OCI-LY7 (cell line): Measurements from ENCODE around the gene GRM5. TPM values are rescaled to one million over a fixed set of nuclear protein-coding genes. Genes with fewer than 3 reads are reported as not detected.

Experiments used
- BruUV-seq: library from RNA; stranded (reverse); fragments of 400-500 nt; replicated peaks from 2 replicates; lab custom pipeline; 2021; lab: Mats Ljungman, UMichigan
- CTCF ChIA-PET: fragments of 300-600 bp; sonication (Branson Sonifier 250); formaldehyde crosslinking; loops from one replicate; lab custom pipeline; 2022; ENCODE audit warnings: antibody characterized with exemption; ENCODE audit not compliant: unreplicated experiment; lab: Charles Lee
- POLR2A ChIA-PET: fragments of 300-600 bp; sonication (Branson Sonifier 250); formaldehyde crosslinking; loops from one replicate; lab custom pipeline; 2022; ENCODE audit warnings: antibody characterized with exemption; lab: Charles Lee
- DNase-seq: peaks from one replicate; pipeline ENCODE4 v3.0.0-alpha.2; 2015; ENCODE audit warnings: low spot score
- H2AFZ ChIP-seq: fragments of 200-600 bp; sonication (generic), shearing (Covaris generic); 2 replicates; pipeline ENCODE4 v1.6.1; 2014; ENCODE audit warnings: mild to moderate bottlenecking, antibody characterized with exemption, low read length, moderate library complexity
- H3K27ac ChIP-seq: fragments of 200-600 bp; sonication (generic); 2 replicates; pipeline ENCODE4 v1.5.1; 2014; ENCODE audit warnings: mixed run types, low read depth, mild to moderate bottlenecking, moderate library complexity, low read length, inconsistent platforms; ENCODE audit not compliant: poor library complexity, severe bottlenecking
- H3K36me3 ChIP-seq: fragments of 200-600 bp; sonication (generic); 2 replicates; pipeline ENCODE4 v1.6.1; 2014; ENCODE audit warnings: mild to moderate bottlenecking, antibody characterized with exemption, low read length, moderate library complexity, mixed read lengths; ENCODE audit not compliant: insufficient read depth
- H3K4me1 ChIP-seq: fragments of 200-600 bp; sonication (generic); 2 replicates; pipeline ENCODE4 v1.5.1; 2014; ENCODE audit warnings: mild to moderate bottlenecking, low read length; ENCODE audit not compliant: insufficient read depth, poor library complexity, severe bottlenecking
- H3K4me2 ChIP-seq: fragments of 200-600 bp; sonication (generic); 2 replicates; pipeline ENCODE4 v1.6.1; 2014; ENCODE audit warnings: mild to moderate bottlenecking, low read length
- H3K4me3 ChIP-seq: fragments of 200-600 bp; sonication (generic); 2 replicates; pipeline ENCODE4 v1.5.1; 2014; ENCODE audit warnings: mild to moderate bottlenecking, low read depth, low read length; ENCODE audit not compliant: poor library complexity, severe bottlenecking
- H3K79me2 ChIP-seq: fragments of 200-600 bp; sonication (generic); 2 replicates; pipeline ENCODE4 v1.6.1; 2016; ENCODE audit warnings: low read depth, mild to moderate bottlenecking, low read length, moderate library complexity, mixed read lengths; ENCODE audit not compliant: insufficient read depth
- H3K9me2 ChIP-seq: fragments of 200-600 bp; sonication (generic); 2 replicates; pipeline ENCODE4 v1.6.1; 2016; ENCODE audit warnings: mild to moderate bottlenecking, low read length, mixed read lengths; ENCODE audit not compliant: insufficient read depth
- H3K9me3 ChIP-seq: fragments of 200-600 bp; sonication (generic); 2 replicates; pipeline ENCODE4 v1.6.1; 2014; ENCODE audit warnings: mild to moderate bottlenecking, mixed run types, low read length, mixed read lengths
- H4K20me1 ChIP-seq: fragments of 200-600 bp; sonication (generic); 2 replicates; pipeline ENCODE4 v1.6.1; 2014; ENCODE audit warnings: mild to moderate bottlenecking, antibody characterized with exemption, low read length, moderate library complexity, mixed read lengths; ENCODE audit not compliant: insufficient read depth
- EZH2phosphoT487 ChIP-seq: fragments of 200-600 bp; sonication (generic); IDR thresholded peaks from 2 replicates; pipeline ENCODE4 v1.6.1; 2018; ENCODE audit warnings: low read depth, borderline replicate concordance, mild to moderate bottlenecking, mixed run types, antibody characterized with exemption, low read length, moderate library complexity, mixed read lengths
- intact Hi-C: fragments of 100-400 bp; cut with micrococcal nuclease; formaldehyde crosslinking; loops from one replicate; pipeline ENCODE4 v1.10.0; 2022; ENCODE audit not compliant: unreplicated experiment
- total RNA-seq, 2 experiments: library from RNA; depleted of rRNA in 1 of 2; stranded (reverse); fragments of >200 nt in 1 of 2; shearing (Covaris generic) in 1 of 2; gene quantifications; 2 replicates each; pipeline ENCODE4 v1.2.3, GENCODE V29; 2014 to 2022
- TF ChIP-seq, protein P1 (sequence below): fragments of 200-600 bp; sonication (generic); conservative IDR thresholded peaks from 2 replicates; pipeline ENCODE4 v1.5.1; 2014; ENCODE audit warnings: mild to moderate bottlenecking, antibody characterized with exemption, low read length, moderate library complexity, mixed read lengths

Gene GRM5
- total RNA-seq, 2 experiments from 2014 or later, result not detected

GRCh38 chr11:88683024-88683423, 382.8 kb downstream of the GRM5 start:
- H3K4me2 ChIP-seq, result no peak overlapping the region
- intact Hi-C loops, result no loop called here
- no TSS peak for BruUV-seq
- H3K27ac ChIP-seq, result no peak overlapping the region
- POLR2A ChIA-PET, result interaction anchor here (0.6 to 2.1 kb wide), 3 partner anchors 9 to 181 kb away, joined by 3 to 5 read pairs (median 4); no protein-coding TSS in a partner anchor
- DNase-seq, result no peak
- no peak overlapping the region for H2AFZ ChIP-seq
- no peaks in the 10 kb centered on the region for H3K36me3 ChIP-seq
- H3K4me1 ChIP-seq, result no peaks in the 10 kb centered on the region
- H3K9me2 ChIP-seq, result no peaks in the 10 kb centered on the region
- no peak overlapping the region for H3K4me3 ChIP-seq
- H3K9me3 ChIP-seq, result no peaks in the 10 kb centered on the region
- H3K79me2 ChIP-seq, result no peaks in the 10 kb centered on the region
- TF ChIP-seq EZH2phosphoT487, result no peak
- TF ChIP-seq, protein P1, sequence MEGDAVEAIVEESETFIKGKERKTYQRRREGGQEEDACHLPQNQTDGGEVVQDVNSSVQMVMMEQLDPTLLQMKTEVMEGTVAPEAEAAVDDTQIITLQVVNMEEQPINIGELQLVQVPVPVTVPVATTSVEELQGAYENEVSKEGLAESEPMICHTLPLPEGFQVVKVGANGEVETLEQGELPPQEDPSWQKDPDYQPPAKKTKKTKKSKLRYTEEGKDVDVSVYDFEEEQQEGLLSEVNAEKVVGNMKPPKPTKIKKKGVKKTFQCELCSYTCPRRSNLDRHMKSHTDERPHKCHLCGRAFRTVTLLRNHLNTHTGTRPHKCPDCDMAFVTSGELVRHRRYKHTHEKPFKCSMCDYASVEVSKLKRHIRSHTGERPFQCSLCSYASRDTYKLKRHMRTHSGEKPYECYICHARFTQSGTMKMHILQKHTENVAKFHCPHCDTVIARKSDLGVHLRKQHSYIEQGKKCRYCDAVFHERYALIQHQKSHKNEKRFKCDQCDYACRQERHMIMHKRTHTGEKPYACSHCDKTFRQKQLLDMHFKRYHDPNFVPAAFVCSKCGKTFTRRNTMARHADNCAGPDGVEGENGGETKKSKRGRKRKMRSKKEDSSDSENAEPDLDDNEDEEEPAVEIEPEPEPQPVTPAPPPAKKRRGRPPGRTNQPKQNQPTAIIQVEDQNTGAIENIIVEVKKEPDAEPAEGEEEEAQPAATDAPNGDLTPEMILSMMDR, result no peak
- CTCF ChIA-PET, result no interaction called here
- H4K20me1 ChIP-seq, result no peaks in the 10 kb centered on the region

GRCh38 chr11:88680806-88681205, 385.0 kb downstream of the GRM5 start:
- BruUV-seq, result no TSS peak
- POLR2A ChIA-PET, result interaction anchor here (0.7 to 2.1 kb wide), 2 partner anchors 11 to 65 kb away, joined by 3 to 5 read pairs; no protein-coding TSS in a partner anchor
- intact Hi-C loops, result no loop called here

DNA sequence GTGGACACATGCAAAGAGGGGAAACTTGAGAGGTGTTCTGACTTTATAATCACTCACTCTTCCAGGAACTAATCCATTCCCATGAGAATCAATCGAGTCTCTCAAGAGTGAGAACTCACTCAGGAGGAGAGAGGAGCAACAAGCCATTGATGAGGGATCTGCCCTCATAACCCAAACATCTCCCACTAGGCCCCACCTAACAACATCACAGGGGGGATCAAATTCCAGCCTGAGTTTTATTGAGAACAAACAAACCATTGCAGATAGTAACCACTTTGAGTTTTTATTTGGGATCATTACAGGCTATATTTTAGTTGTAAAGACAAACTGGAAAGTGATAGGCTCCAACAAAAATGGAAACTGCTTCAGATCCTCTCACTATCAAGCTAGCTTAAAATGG, 399.4 kb downstream of the GRM5 start:
- Histone ChIP-seq H3K27ac (no peak overlapping the region), H3K4me1 (no peaks in the 10 kb centered on the region), H3K4me2 (no peak overlapping the region), H3K9me3 (no peaks in the 10 kb centered on the region), H3K36me3 (no peaks in the 10 kb centered on the region), H4K20me1 (no peaks in the 10 kb centered on the region), H3K4me3 (no peak overlapping the region), H2AFZ (no peak overlapping the region), H3K79me2 (no peaks in the 10 kb centered on the region), H3K9me2 (no peaks in the 10 kb centered on the region)
- intact Hi-C loops, result no loop called here
- TF ChIP-seq EZH2phosphoT487, result no peak
- TF ChIP-seq, protein P1, result no peak
- no peak for DNase-seq
- BruUV-seq, result no TSS peak
- CTCF ChIA-PET, result no interaction called here
- POLR2A ChIA-PET, result interaction anchor here (0.6 to 0.7 kb wide), 2 partner anchors 119 to 154 kb away, joined by 3 read pairs; no protein-coding TSS in a partner anchor

More at GRCh38 chr11:88680806-88681205, 385.0 kb downstream of the GRM5 start:
- H3K4me2 ChIP-seq, result no peak overlapping the region
- H3K9me2 ChIP-seq, result no peaks in the 10 kb centered on the region
- DNase-seq, result no peak
- CTCF ChIA-PET, result no interaction called here
- no peaks in the 10 kb centered on the region for H3K4me1 ChIP-seq
- no peaks in the 10 kb centered on the region for H4K20me1 ChIP-seq
- H2AFZ ChIP-seq, result no peak overlapping the region
- H3K36me3 ChIP-seq, result no peaks in the 10 kb centered on the region
- H3K27ac ChIP-seq, result no peak overlapping the region
- TF ChIP-seq, protein P1, result no peak
- no peak for TF ChIP-seq EZH2phosphoT487
- H3K4me3 ChIP-seq, result no peak overlapping the region
- H3K9me3 ChIP-seq, result no peaks in the 10 kb centered on the region
- no peaks in the 10 kb centered on the region for H3K79me2 ChIP-seq
